ENCODE results near the gene HOXB4. TPM values are rescaled to one million over a fixed set of nuclear protein-coding genes. Genes with fewer than 3 reads are reported as not detected.

Gene HOXB4
- total RNA-seq, 1 donor from 2014 or later, result not detected

DNA sequence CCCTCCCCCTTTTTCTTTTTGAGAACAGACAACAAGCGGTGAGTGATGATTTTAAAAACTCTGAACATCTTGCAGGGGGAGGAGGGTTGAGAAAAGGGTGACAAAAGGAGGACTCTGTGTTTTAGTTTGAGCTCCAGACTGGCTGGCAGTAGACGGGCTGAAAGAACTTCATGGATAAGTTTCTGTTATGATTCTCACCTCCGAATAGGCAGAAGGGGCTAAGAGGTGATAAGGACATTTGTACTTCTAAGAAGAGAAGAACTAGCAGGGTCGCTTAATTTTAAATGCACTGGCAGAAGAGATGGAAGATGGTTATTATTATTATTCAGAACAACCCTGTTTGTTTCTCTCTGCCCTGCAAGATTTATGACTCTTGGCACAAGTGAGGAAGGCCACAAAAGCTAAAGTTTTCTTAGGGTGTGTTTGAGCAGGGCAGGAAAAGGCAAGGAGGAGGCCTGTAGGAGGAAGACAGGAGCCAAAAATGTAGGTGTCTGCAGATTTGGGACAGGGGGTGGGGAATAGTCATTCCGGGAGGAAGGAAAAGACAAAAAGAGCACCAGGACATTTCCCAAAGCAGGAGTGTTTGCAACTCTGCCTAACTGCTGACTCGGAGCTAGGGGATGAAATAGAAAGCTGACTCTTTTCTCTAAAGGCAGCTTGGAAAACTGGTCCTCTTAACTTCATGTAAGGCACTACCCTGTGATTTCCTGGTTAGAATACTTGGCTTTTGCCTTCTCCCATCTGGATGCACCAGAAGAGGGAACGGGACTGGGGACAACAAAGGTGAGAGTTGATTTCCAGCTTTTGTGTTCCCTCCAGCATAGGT is 21.4 kb downstream of the HOXB4 start:
- FAIRE-seq, result no peak
- H3K4me3 ChIP-seq (ENCODE audit: low read depth, low read length), result no peak overlapping the region

DNA sequence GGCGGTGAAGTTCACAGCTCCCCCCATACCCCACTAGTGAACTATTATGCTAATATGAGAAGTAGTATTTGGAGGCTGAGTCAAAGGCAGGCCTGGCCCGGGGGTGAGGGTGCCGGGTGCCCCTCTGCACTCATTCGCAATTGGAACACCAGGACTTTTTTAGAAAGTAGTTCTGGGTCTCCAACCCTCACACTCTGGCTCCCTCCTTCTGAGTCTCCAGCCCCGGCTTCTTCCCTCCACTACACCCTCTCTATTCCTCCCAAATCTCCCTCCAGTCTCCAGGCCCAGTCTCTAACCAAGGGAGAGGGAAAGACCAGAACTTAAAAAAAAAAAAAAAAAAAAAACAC is 21.9 kb downstream of the HOXB4 start:
- Histone ChIP-seq H3K4me3 (ENCODE audit: low read depth, low read length) (no peak overlapping the region), H3K36me3 (ENCODE audit: control insufficient read depth, insufficient read depth, low read length) (no peaks in the 10 kb centered on the region), H3K27me3 (ENCODE audit: control insufficient read depth, insufficient read depth, low read length) (peaks cover 79% of the 10 kb centered on the region)
- no peak for DNase-seq (ENCODE audit: low read depth)
- TF ChIP-seq, protein P1, sequence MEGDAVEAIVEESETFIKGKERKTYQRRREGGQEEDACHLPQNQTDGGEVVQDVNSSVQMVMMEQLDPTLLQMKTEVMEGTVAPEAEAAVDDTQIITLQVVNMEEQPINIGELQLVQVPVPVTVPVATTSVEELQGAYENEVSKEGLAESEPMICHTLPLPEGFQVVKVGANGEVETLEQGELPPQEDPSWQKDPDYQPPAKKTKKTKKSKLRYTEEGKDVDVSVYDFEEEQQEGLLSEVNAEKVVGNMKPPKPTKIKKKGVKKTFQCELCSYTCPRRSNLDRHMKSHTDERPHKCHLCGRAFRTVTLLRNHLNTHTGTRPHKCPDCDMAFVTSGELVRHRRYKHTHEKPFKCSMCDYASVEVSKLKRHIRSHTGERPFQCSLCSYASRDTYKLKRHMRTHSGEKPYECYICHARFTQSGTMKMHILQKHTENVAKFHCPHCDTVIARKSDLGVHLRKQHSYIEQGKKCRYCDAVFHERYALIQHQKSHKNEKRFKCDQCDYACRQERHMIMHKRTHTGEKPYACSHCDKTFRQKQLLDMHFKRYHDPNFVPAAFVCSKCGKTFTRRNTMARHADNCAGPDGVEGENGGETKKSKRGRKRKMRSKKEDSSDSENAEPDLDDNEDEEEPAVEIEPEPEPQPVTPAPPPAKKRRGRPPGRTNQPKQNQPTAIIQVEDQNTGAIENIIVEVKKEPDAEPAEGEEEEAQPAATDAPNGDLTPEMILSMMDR (IDR thresholded peaks at IDR 0.05; ENCODE audit: insufficient read depth, low read length, severe bottlenecking), result no peak
- FAIRE-seq, result no peak

More for the DNA sequence above, 21.4 kb downstream of the HOXB4 start:
- H3K36me3 ChIP-seq (ENCODE audit: control insufficient read depth, insufficient read depth, low read length), result no peaks in the 10 kb centered on the region
- TF ChIP-seq, protein P1 (IDR thresholded peaks at IDR 0.05; ENCODE audit: insufficient read depth, low read length, severe bottlenecking), result no peak
- no peak for DNase-seq (ENCODE audit: low read depth)
- peaks cover 78% of the 10 kb centered on the region for H3K27me3 ChIP-seq (ENCODE audit: control insufficient read depth, insufficient read depth, low read length)

DNA sequence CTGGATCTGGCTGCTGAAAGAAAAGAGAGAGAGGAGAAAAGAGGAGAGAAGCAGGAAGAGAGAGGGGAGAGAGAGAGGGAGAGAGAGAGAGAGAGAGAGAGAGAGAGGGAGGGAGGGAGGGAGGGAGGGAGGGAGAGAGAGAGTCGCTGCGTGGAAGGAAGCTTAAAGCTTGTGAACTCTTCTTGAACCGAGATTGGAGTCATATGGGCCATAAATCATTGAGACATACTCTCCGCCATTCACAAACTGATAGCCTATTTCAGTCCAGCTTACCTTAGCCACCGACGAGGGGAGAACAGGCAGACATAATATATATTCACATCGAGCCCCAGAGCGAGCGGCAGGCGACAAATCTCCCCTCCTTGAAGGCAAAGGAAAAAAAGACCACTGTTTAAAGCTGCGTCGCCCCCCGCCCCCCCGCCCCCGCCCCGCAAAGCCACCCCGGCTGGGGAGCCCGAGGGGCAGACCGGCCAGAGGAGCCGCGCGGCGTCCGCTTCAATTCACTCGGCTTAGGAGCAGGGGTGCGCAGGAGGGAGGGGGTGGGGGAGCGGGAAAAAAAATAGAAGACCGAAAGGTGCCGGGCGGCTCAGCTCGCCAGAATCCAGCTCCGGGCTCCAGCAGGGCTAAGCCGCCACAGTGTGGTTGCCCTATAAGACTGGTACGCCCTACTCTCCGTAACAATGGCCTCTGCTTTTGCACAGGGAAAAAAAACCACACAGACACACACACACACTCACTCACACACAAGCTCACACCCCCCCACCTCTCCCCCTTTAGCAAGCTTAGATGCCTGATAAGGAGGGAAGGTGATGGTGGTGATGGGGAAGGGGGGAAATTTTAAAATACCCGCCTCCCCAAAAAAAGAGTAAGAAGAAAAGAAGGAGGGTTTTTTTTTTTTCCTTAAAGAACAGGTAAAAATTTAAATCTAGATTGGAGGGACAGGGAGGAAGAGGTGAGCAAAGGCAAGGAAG is 22.6 kb downstream of the HOXB4 start:
- DNase-seq (ENCODE audit: low read depth) (no peak), FAIRE-seq (no peak)
- Histone ChIP-seq H3K27me3 (ENCODE audit: control insufficient read depth, insufficient read depth, low read length) (peaks cover 78% of the 10 kb centered on the region), H3K4me3 (ENCODE audit: low read depth, low read length) (no peak overlapping the region), H3K36me3 (ENCODE audit: control insufficient read depth, insufficient read depth, low read length) (no peaks in the 10 kb centered on the region)
- TF ChIP-seq, protein P1 (IDR thresholded peaks at IDR 0.05; ENCODE audit: insufficient read depth, low read length, severe bottlenecking), result no peak

DNA sequence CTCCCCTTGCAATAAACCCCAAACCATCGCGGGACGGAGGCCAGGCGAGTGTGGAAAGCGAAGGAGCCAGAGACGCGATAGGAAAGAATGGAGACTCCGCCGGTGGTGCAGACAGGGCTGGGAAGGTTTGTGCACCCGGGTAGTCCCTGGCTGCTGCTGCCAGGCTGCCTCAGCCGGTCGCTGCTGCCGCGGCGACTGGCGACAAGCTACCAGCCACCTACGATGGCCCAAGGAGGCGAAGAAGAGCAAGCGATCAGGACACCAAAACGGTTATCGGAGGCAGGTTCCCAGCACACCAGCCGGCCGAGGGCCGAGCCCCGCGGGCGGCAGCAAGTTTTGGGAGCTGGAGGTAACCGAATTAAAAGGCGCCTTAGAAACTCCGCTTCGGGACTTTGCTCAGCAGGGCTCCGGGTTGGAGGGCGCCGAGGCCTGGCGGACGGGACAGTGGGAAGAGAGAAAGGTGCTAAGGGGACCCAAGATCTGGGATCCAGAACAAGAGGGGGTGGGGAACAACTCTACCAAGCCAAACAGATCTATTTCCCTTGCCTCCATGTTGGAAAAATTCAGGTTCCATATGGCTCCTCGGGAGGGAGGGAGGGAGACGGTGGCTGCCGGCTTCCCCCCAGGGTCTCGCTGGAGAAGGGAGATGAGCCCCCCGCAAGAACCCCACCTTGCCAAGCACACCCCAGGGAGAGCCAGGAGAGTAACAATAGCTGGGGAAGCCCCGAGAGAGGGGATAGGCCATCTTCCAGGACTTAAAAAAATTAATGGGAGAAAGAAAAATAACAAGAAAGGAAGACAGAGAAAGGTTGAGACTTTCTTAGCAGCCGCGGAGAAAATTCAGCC is 23.5 kb downstream of the HOXB4 start:
- Histone ChIP-seq H3K27me3 (ENCODE audit: control insufficient read depth, insufficient read depth, low read length) (peaks cover 78% of the 10 kb centered on the region), H3K4me3 (ENCODE audit: low read depth, low read length) (no peak overlapping the region), H3K36me3 (ENCODE audit: control insufficient read depth, insufficient read depth, low read length) (no peaks in the 10 kb centered on the region)
- DNase-seq (ENCODE audit: low read depth) (no peak), FAIRE-seq (no peak)
- TF ChIP-seq, protein P1 (IDR thresholded peaks at IDR 0.05; ENCODE audit: insufficient read depth, low read length, severe bottlenecking), result no peak

DNA sequence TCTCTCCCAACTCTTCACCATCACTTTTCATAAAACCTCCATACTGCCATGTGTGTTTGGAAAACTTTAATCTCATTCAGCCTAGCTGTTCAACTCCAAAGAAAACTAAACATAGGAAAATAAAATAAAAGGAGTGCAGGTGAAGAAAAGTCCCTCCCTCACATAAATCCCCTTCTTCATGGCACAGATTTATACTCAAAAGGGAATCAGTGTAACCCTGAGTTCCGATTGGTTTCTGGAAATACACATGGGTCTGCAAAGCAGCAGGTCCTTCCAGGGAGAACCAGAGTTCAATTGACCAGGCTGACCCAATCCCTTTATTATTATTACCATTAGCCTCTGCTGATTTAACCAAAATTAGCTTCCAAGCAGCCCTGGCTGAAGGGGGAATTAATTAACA is 24.3 kb downstream of the HOXB4 start:
- TF ChIP-seq, protein P1 (IDR thresholded peaks at IDR 0.05; ENCODE audit: insufficient read depth, low read length, severe bottlenecking), result no peak
- FAIRE-seq, result no peak
- H3K4me3 ChIP-seq (ENCODE audit: low read depth, low read length), result no peak overlapping the region
- no peak for DNase-seq (ENCODE audit: low read depth)
- peaks cover 72% of the 10 kb centered on the region for H3K27me3 ChIP-seq (ENCODE audit: control insufficient read depth, insufficient read depth, low read length)
- H3K36me3 ChIP-seq (ENCODE audit: control insufficient read depth, insufficient read depth, low read length), result no peaks in the 10 kb centered on the region
